ENCODE results near the gene PKD1.
A peak's percentile ranks its signal among the peaks of the same experiment; 100 is the strongest.
"Not testable (repeated sequence)": the region's sequence is repeated elsewhere in the genome, so short reads cannot be mapped to it uniquely, and the experiment has no call there.

Gene PKD1

GRCh38 chr16:2143878-2144485, 8.3 kb upstream of the PKD1 start:
- Histone ChIP-seq H3K4me1 (peaks cover 8% of the 10 kb centered on the region), H3K4me3 (ENCODE audit: low read depth, low read length) (no peak overlapping the region), H3K36me3 (no peaks in the 10 kb centered on the region), H3K9me3 (no peaks in the 10 kb centered on the region), H3K27me3 (no peaks in the 10 kb centered on the region)
- TF ChIP-seq CTCF (IDR thresholded peaks at IDR 0.05; ENCODE audit: low read depth, low read length): no peak
- DNase-seq: no peak

GRCh38 chr16:2142942-2143877, 7.5 kb upstream of the PKD1 start:
- H3K27me3 ChIP-seq: no peaks in the 10 kb centered on the region
- TF ChIP-seq CTCF (IDR thresholded peaks at IDR 0.05; ENCODE audit: low read depth, low read length): no peak
- DNase-seq: peak; percentile 16
- no peaks in the 10 kb centered on the region for H3K36me3 ChIP-seq
- H3K4me1 ChIP-seq: peaks cover 7% of the 10 kb centered on the region
- H3K9me3 ChIP-seq: no peaks in the 10 kb centered on the region
- no peak overlapping the region for H3K4me3 ChIP-seq (ENCODE audit: low read depth, low read length)

GRCh38 chr16:2135071-2135470, 627 bp downstream of the PKD1 start:
- H3K27me3 ChIP-seq, H3K4me1 ChIP-seq, DNase-seq, H3K36me3 ChIP-seq, H3K9me3 ChIP-seq: not testable (repeated sequence)
- peak overlapping the region; percentile 60 for H3K4me3 ChIP-seq (ENCODE audit: low read depth, low read length)

- not testable (repeated sequence) for H3K9me3 ChIP-seq; H3K4me3 ChIP-seq (ENCODE audit: low read depth, low read length); H3K27me3 ChIP-seq; DNase-seq; H3K4me1 ChIP-seq; H3K36me3 ChIP-seq
Observed at GRCh38 chr16:2133797-2134196, 1.9 kb downstream of the PKD1 start.

GRCh38 chr16:2129890-2130447, 5.7 kb downstream of the PKD1 start:
- H3K36me3 ChIP-seq; H3K4me3 ChIP-seq (ENCODE audit: low read depth, low read length); H3K27me3 ChIP-seq; H3K9me3 ChIP-seq; DNase-seq: not testable (repeated sequence)
- peaks cover 22% of the 10 kb centered on the region for H3K4me1 ChIP-seq

- H3K9me3 ChIP-seq; H3K36me3 ChIP-seq; H3K4me3 ChIP-seq (ENCODE audit: low read depth, low read length); H3K27me3 ChIP-seq; DNase-seq: not testable (repeated sequence)
- H3K4me1 ChIP-seq: peaks cover 23% of the 10 kb centered on the region
Observed at GRCh38 chr16:2129251-2129650, 6.4 kb downstream of the PKD1 start.

- not testable (repeated sequence) for H3K27me3 ChIP-seq; H3K4me3 ChIP-seq (ENCODE audit: low read depth, low read length); H3K9me3 ChIP-seq; H3K36me3 ChIP-seq
- peak; percentile 50 for DNase-seq
- H3K4me1 ChIP-seq: peaks cover 31% of the 10 kb centered on the region
Observed at GRCh38 chr16:2127630-2128280, 7.9 kb downstream of the PKD1 start.

- peaks cover 37% of the 10 kb centered on the region for H3K4me1 ChIP-seq
Observed at GRCh38 chr16:2126928-2127556, 8.7 kb downstream of the PKD1 start.

GRCh38 chr16:2126161-2126743, 9.4 kb downstream of the PKD1 start:
- H3K4me1 ChIP-seq: peaks cover 41% of the 10 kb centered on the region
- not testable (repeated sequence) for H3K9me3 ChIP-seq; H3K4me3 ChIP-seq (ENCODE audit: low read depth, low read length); H3K36me3 ChIP-seq; DNase-seq; H3K27me3 ChIP-seq

More at GRCh38 chr16:2126928-2127556, 8.7 kb downstream of the PKD1 start:
- H3K4me3 ChIP-seq (ENCODE audit: low read depth, low read length); H3K27me3 ChIP-seq; DNase-seq; H3K36me3 ChIP-seq; H3K9me3 ChIP-seq: not testable (repeated sequence)

- DNase-seq, H3K27me3 ChIP-seq, H3K36me3 ChIP-seq, H3K9me3 ChIP-seq: not testable (repeated sequence)
- Histone ChIP-seq H3K4me1 (peaks cover 41% of the 10 kb centered on the region), H3K4me3 (ENCODE audit: low read depth, low read length) (peak overlapping the region; percentile 45; the same call in 1 of the 2 replicates)
Observed at GRCh38 chr16:2125609-2126008, 10.1 kb downstream of the PKD1 start.

- DNase-seq: peak; percentile 92
- not testable (repeated sequence) for H3K27me3 ChIP-seq, H3K36me3 ChIP-seq, H3K9me3 ChIP-seq
- Histone ChIP-seq H3K4me1 (peaks cover 41% of the 10 kb centered on the region), H3K4me3 (ENCODE audit: low read depth, low read length) (peak overlapping the region; percentile 45)
Observed at GRCh38 chr16:2124694-2125444, 10.8 kb downstream of the PKD1 start.

GRCh38 chr16:2124377-2124693, 11.4 kb downstream of the PKD1 start:
- H3K27me3 ChIP-seq, H3K9me3 ChIP-seq, H3K36me3 ChIP-seq: not testable (repeated sequence)
- Histone ChIP-seq H3K4me3 (ENCODE audit: low read depth, low read length) (peak overlapping the region; percentile 45), H3K4me1 (peaks cover 41% of the 10 kb centered on the region)
- peak; percentile 52 for DNase-seq
